Erythroblast (primary cell): Measurements from ENCODE around the gene NME8.

Source experiments
- GATA1 ChIP-seq: IDR thresholded peaks from 2 replicates; pipeline ENCODE4 v1.6.1; 2011; ENCODE audit warnings: low read depth, mild to moderate bottlenecking, control low read depth, low read length, moderate library complexity
- POLR2A ChIP-seq: IDR thresholded peaks from 2 replicates; pipeline ENCODE4 v1.6.1; 2011; ENCODE audit warnings: mild to moderate bottlenecking, low read length

DNA sequence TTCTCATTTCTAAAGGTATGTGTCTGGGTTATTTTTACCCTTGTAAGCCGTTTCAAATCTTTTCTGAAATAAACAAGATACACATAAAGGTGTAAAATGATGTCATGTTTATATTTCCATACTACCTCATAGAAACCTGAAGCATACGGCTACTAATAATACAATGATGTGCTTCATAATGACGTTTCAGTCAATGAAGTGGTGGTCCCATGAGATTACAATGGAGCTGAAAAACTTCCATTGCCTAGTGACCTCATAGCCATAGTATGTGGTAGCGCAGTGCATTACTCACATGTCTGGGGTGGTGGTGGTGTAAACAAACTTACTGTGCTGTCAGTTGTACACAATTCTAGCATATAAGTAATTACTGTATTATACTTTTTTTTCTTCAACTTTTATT lies 96.9 kb downstream of the NME8 start:
- TF ChIP-seq POLR2A, result no peak
- TF ChIP-seq GATA1, result no peak
